DOHH2 (cell line): ENCODE measurements around the gene ATXN2.

Experiments
- CTCF ChIP-seq: fragments of 200-600 bp; sonication (generic); IDR thresholded peaks from one replicate; pipeline ENCODE4 v1.5.1; 2014; ENCODE audit warnings: antibody characterized with exemption, mild to moderate bottlenecking, low read depth, low read length; ENCODE audit not compliant: poor library complexity, severe bottlenecking
- EZH2phosphoT487 ChIP-seq: fragments of 200-600 bp; sonication (generic); IDR thresholded peaks from 2 replicates; pipeline ENCODE4 v1.6.1; 2017; ENCODE audit warnings: borderline replicate concordance, mild to moderate bottlenecking, antibody characterized with exemption, low read length, moderate library complexity, mixed read lengths

- TF ChIP-seq CTCF (no peak), EZH2phosphoT487 (no peak)
Measured at GRCh38 chr12:111589601-111590000, 9.5 kb downstream of the ATXN2 start.
